MCF 10A (cell line): ENCODE measurements around the gene CCDC6. TPM values are rescaled to one million over a fixed set of nuclear protein-coding genes. Genes with fewer than 3 reads are reported as not detected.

ENCODE experiments used
- BruUV-seq: library from RNA; stranded (reverse); fragments of 400-500 nt; replicated peaks from 2 replicates; lab custom pipeline; 2021; lab: Mats Ljungman, UMichigan
- CTCF ChIA-PET: fragments of 300-600 bp; sonication (Branson Sonifier 250); formaldehyde crosslinking; extraction: SDS; loops from one replicate; lab custom pipeline; 2021; ENCODE audit warnings: antibody characterized with exemption, inconsistent platforms; lab: Yijun Ruan, JAX
- POLR2A ChIA-PET: fragments of 300-600, 350-650 bp; sonication (Branson Sonifier 250); formaldehyde crosslinking; extraction: SDS; loops from one replicate; lab custom pipeline; 2020; ENCODE audit warnings: antibody characterized with exemption, inconsistent platforms; lab: Yijun Ruan, JAX
- DNase-seq: peaks from one replicate; pipeline ENCODE4 v3.0.0-alpha.2; 2018; ENCODE audit not compliant: unreplicated experiment
- H3K27ac Mint-ChIP-seq: one replicate; pipeline ENCODE4 v1.8.0; 2022; ENCODE audit warnings: mild to moderate bottlenecking, low read depth, mixed read lengths; ENCODE audit not compliant: unreplicated experiment
- H3K27me3 Mint-ChIP-seq: one replicate; pipeline ENCODE4 v1.8.0; 2022; ENCODE audit warnings: mixed read lengths; ENCODE audit not compliant: insufficient read depth, unreplicated experiment
- H3K36me3 Mint-ChIP-seq: one replicate; pipeline ENCODE4 v1.8.0; 2022; ENCODE audit warnings: mild to moderate bottlenecking, moderate library complexity, mixed read lengths; ENCODE audit not compliant: insufficient read depth, unreplicated experiment
- H3K4me1 Mint-ChIP-seq: one replicate; pipeline ENCODE4 v1.8.0; 2022; ENCODE audit warnings: mixed read lengths; ENCODE audit not compliant: insufficient read depth, unreplicated experiment
- H3K4me3 Mint-ChIP-seq: one replicate; pipeline ENCODE4 v1.8.0; 2022; ENCODE audit warnings: mild to moderate bottlenecking, moderate library complexity, mixed read lengths; ENCODE audit not compliant: unreplicated experiment
- H3K9me3 Mint-ChIP-seq: one replicate; pipeline ENCODE4 v1.8.0; 2022; ENCODE audit warnings: mixed read lengths; ENCODE audit not compliant: unreplicated experiment
- intact Hi-C: fragments of 100-400 bp; cut with micrococcal nuclease; formaldehyde crosslinking; loops from 2 replicates; pipeline ENCODE4 v1.14.1; 2022
- total RNA-seq: library from RNA; stranded (reverse); gene quantifications from 2 replicates; pipeline ENCODE4 v1.2.3, GENCODE V29; 2022
- TF ChIP-seq, protein P1 (sequence below): fragments of 200-600 bp; IDR thresholded peaks from one replicate; pipeline ENCODE4 v1.8.0; 2022; ENCODE audit warnings: antibody characterized with exemption, mild to moderate bottlenecking; ENCODE audit not compliant: unreplicated experiment

Gene CCDC6
- total RNA-seq, 1 experiment from 2014 or later = 66.4 TPM

DNA sequence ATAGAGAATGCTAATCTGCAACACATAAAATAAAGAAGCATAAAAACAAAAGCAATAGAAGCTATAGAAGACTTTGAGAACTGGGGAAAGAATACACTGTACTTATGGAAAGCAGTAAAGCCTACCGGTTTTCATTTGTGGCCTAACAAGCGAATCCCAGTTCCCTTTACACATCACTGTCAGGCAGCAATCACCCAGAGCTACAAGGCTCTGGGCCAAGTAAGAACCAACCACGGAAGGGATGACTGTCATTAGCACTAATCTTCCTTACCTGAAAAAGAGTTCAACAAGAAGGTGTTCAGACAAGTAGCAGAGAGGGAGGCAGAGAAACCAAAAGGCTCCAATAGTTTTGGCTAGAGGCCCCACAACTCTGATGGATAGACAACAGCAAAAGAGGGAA lies 15.0 kb downstream of the CCDC6 start:
- no peaks in the 10 kb centered on the region for H3K9me3 Mint-ChIP-seq
- peaks cover 37% of the 10 kb centered on the region for H3K4me1 Mint-ChIP-seq
- H3K27me3 Mint-ChIP-seq = no peaks in the 10 kb centered on the region
- POLR2A ChIA-PET = interaction anchor here (0.6 to 1.5 kb wide), 2 partner anchors 16 to 26 kb away, joined by 3 read pairs; no protein-coding TSS in a partner anchor
- H3K27ac Mint-ChIP-seq = peak overlapping the region; percentile 5
- DNase-seq = no peak
- TF ChIP-seq, protein P1, sequence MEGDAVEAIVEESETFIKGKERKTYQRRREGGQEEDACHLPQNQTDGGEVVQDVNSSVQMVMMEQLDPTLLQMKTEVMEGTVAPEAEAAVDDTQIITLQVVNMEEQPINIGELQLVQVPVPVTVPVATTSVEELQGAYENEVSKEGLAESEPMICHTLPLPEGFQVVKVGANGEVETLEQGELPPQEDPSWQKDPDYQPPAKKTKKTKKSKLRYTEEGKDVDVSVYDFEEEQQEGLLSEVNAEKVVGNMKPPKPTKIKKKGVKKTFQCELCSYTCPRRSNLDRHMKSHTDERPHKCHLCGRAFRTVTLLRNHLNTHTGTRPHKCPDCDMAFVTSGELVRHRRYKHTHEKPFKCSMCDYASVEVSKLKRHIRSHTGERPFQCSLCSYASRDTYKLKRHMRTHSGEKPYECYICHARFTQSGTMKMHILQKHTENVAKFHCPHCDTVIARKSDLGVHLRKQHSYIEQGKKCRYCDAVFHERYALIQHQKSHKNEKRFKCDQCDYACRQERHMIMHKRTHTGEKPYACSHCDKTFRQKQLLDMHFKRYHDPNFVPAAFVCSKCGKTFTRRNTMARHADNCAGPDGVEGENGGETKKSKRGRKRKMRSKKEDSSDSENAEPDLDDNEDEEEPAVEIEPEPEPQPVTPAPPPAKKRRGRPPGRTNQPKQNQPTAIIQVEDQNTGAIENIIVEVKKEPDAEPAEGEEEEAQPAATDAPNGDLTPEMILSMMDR = no peak
- CTCF ChIA-PET = interaction anchor here (3.6 to 6.0 kb wide), 2 partner anchors 15 to 26 kb away, joined by 19 to 41 read pairs; partner anchors contain the start of gene CCDC6
- BruUV-seq = no TSS peak
- intact Hi-C loops = no loop called here
- no peak overlapping the region for H3K4me3 Mint-ChIP-seq
- H3K36me3 Mint-ChIP-seq = peaks cover 14% of the 10 kb centered on the region

DNA sequence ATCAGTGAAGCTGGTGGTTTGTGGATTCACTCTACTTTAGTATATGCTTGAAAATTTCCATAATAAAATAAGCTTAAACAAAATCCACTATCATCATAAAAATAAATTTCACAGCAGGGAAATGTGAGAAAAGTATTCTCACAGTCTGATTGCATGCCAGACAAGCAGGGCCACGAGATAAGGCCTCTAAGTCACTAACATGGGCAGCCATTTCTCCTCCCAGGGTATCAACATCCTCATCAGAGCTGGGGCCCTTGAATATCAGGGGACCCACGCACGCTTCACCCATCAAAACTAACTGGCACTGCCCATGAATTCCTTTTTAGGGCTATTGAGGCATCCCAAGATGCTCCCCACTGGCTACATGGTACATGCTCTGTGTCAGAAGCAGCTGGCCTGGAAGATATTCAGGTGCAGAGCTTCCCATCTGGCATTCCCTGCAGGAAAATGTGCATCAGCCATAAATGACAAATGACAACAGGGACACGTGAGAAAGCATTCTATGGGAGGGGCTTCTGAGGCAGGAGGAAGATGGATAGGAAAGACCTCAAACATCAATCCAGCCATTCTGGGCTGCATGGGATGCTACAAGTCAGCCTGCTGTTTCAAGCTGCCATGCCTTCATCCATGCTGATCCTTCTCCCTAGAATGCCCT lies 17.4 kb downstream of the CCDC6 start:
- Mint-ChIP-seq H3K9me3 (no peaks in the 10 kb centered on the region), H3K27me3 (no peaks in the 10 kb centered on the region), H3K27ac (no peak overlapping the region), H3K4me1 (peaks cover 25% of the 10 kb centered on the region), H3K36me3 (peaks cover 14% of the 10 kb centered on the region), H3K4me3 (no peak overlapping the region)
- no peak for DNase-seq
- CTCF ChIA-PET = interaction anchor here (0.5 to 3.6 kb wide), 3 partner anchors 24 to 1054 kb away, joined by 3 to 19 read pairs (median 3); no protein-coding TSS in a partner anchor
- BruUV-seq = no TSS peak
- TF ChIP-seq, protein P1 = no peak
- POLR2A ChIA-PET = interaction anchor here (1.5 kb wide), 1 partner anchor 15 kb away, joined by 3 read pairs; no protein-coding TSS in a partner anchor
- intact Hi-C loops = no loop called here

DNA sequence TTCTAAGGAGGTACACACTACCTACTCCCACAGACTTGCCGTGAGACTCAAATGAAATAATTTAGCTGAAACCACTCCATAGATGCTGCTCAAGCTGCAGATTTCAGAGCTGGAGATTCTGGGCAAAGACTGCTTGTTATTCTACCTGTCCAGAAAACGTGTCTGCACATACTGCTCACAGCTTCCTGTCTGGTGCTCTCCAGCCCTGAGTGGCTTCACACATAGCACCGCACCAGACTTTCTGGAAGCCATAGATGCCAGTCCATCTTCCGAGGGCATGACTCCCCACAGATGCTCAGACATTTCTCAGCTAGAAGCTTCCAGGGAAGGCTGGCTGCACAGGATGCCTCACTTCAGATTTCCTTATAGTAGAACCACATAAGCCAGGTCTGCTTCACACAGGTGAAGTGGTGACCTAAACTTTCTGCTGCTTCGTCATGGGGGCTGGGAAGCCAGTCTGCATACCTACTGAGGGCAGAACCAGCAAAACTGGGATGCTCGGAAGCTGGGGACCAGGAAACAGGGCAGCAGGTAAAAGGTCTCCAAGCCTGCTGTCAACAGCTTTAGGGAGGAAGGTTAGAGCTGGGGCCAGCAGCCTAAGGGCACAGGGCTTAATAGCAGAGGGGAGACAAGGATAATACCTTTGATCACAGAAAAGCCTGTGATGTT lies 18.2 kb downstream of the CCDC6 start:
- DNase-seq = no peak
- POLR2A ChIA-PET = interaction anchor here (1.5 kb wide), 1 partner anchor 15 kb away, joined by 3 read pairs; no protein-coding TSS in a partner anchor

More for the DNA sequence above, 18.2 kb downstream of the CCDC6 start:
- BruUV-seq = no TSS peak
- CTCF ChIA-PET = interaction anchor here (0.5 to 3.6 kb wide), 3 partner anchors 23 to 103 kb away, joined by 3 to 19 read pairs (median 3); no protein-coding TSS in a partner anchor
- H3K27me3 Mint-ChIP-seq = no peaks in the 10 kb centered on the region
- H3K4me1 Mint-ChIP-seq = peaks cover 21% of the 10 kb centered on the region
- peaks cover 20% of the 10 kb centered on the region for H3K36me3 Mint-ChIP-seq
- H3K4me3 Mint-ChIP-seq = no peak overlapping the region
- H3K9me3 Mint-ChIP-seq = no peaks in the 10 kb centered on the region
- H3K27ac Mint-ChIP-seq = no peak overlapping the region
- intact Hi-C loops = no loop called here
- TF ChIP-seq, protein P1 = no peak
